ENCODE data around the gene IARS1.

The IARS1 gene

DNA sequence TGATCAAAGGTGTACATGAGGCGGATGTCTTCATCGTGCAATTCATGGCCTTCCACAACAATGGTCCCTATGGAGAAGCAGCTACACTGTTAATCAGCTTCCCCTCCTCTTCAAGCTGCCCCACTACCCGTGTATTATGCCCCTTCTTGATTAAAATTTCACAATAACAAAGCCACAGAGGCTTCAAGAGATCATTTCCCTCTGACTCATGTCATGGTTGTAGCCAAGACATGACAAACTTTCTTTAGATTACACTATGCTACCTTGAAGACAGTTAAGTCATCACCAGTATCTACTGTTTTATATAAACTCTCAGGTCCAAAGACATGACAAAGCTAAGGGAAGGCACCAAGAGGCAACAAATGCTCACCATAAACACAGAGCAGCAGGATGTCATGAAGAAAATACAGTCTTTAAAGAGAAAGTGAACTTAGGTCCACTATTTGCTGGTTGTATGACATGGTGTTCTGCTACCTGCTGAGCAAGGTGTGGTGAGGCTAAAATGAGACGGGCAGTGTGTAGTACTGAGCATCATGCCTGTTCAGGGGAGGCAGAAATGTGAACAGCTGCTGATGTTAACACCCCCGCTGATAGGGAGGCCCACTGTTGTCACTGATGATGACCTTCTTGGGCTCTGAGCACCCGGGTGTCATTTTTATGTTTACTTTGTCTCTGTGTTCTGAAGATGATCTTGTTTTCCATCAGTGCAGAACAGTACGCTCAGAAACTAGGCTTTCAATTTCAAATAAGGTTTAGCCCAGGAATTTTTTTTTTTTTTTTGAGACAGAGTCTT is 48.3 kb downstream of the IARS1 start:
- H3K4me3 ChIP-seq (ENCODE audit: low read depth, low read length): no peak overlapping the region
- TF ChIP-seq, protein P1, sequence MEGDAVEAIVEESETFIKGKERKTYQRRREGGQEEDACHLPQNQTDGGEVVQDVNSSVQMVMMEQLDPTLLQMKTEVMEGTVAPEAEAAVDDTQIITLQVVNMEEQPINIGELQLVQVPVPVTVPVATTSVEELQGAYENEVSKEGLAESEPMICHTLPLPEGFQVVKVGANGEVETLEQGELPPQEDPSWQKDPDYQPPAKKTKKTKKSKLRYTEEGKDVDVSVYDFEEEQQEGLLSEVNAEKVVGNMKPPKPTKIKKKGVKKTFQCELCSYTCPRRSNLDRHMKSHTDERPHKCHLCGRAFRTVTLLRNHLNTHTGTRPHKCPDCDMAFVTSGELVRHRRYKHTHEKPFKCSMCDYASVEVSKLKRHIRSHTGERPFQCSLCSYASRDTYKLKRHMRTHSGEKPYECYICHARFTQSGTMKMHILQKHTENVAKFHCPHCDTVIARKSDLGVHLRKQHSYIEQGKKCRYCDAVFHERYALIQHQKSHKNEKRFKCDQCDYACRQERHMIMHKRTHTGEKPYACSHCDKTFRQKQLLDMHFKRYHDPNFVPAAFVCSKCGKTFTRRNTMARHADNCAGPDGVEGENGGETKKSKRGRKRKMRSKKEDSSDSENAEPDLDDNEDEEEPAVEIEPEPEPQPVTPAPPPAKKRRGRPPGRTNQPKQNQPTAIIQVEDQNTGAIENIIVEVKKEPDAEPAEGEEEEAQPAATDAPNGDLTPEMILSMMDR (IDR thresholded peaks at IDR 0.05; ENCODE audit: borderline replicate concordance, insufficient read depth, low read depth, low read length): no peak
